ENCODE measurements around the gene BAX.

Gene BAX

GRCh38 chr19:48962849-48963165 lies 8.1 kb downstream of the BAX start:
- DNase-seq (ENCODE audit: low read depth), result no peak

DNA sequence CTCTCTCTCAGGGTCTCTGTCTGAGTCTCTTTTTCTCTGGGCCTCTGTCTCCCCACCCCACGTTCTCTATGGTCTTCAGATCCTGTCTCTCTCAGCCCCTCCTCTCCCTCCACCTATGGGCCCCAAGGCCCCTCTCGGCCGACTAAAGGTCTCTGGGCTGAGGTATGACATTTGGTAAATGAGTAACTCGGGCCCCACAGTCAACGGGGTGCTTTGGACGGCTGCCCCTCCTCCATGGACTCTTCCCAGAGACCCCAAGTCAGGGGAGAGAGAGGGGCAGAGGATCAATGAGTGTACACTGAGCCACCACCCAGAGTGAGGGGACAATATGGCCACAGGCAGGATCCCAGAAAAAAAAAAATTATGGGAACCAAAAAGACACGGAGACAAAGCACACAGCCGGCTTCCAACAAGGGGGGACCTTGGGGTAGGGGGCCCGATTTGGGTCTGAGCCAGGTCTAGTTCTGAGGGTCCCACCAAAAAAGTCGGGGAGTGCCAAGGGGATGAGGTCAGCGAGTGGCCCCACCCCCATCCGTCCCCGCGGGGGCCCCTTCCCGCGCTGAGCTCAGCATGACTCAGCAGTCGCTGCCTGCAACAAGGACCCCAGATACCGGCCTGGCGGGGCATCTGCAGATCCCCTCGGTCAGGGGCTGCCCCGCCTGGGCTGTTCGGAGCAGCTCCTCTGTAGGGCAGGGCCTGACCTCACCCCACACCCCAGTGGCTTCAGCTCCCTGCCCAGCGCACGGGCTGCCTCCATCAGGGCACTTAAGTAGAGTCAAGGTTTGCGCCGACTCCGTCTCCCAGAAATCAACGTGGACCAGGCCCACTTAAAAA lies 8.9 kb downstream of the BAX start:
- peak; percentile 37 for DNase-seq (ENCODE audit: low read depth)

GRCh38 chr19:48964205-48965039 lies 9.7 kb downstream of the BAX start:
- DNase-seq (ENCODE audit: low read depth), result no peak

- peak; percentile 79 for DNase-seq (ENCODE audit: low read depth)
These were observed 10.5 kb downstream of the BAX start, which contains the start of gene FTL for GRCh38 chr19:48965040-48965805. TSS of gene FTL (plus strand) at chr19:48965309. CDS start at chr19:48965508, 199 bp downstream.

DNA sequence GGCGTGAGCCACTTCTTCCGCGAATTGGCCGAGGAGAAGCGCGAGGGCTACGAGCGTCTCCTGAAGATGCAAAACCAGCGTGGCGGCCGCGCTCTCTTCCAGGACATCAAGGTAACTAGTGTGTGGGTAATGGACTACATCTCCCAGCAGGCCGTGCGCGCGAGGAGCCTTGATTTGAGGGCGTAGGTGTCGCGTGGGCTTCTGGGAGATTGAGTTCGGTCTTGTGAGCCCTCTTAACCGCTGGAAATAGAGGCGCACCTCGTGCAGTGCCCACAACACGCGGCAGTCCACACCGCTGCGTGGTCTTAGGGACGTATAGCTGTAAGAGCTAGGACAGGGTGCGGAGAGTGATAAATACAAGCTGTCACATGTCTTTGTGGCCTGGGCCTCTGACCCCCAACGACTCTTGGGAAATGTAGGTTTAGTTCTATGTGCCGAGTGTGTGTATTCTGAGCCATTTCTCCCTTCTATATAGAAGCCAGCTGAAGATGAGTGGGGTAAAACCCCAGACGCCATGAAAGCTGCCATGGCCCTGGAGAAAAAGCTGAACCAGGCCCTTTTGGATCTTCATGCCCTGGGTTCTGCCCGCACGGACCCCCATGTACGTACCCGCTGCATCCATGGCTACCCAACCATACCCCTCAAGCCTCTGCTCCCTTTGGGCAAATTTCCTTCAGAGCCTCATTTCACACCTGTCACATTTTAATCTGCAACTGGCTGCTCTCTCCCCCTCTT lies 11.3 kb downstream of the BAX start:
- DNase-seq (ENCODE audit: low read depth), result peak; percentile 84

- DNase-seq (ENCODE audit: low read depth), result no peak
These were observed 12.1 kb downstream of the BAX start for GRCh38 chr19:48966541-48967345.

DNA sequence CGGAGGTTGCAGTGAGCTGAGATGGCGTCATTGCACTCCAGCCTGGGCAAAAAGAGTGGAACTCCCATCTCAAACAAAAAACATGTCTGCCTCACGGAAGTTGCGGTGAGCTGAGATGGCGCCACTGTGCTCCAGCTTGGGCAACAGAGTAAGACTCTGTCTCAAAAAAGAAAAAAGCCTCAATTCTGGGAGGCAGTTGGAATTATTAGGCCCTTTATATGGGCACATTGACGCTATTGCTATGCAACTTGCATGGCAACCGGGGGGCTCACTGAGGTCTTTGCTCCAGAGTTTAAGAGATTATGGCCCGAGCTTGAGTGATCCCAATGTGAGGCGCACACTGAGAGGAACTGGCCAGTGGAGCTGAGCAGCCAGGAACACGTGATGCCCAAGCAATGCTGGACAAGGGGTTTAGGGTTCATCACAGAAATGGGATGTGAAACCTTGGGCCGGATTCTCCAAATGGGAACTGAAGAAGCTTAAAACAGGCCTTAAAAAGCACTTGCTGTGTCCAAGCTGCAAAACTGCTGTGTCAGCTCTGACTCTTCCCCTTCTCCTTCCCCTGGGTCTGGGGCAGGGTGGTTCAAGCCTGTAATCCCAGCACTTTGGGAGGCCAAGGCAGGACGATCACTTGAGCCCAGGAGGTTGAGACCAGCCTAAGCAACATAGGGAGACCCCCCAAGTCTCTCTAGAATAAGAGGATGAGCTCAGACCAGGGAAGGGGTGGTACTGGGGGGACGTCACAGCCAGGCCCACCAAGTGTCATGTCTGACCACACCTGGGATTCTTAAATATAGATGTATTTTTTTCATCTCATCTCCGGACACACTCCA lies 12.9 kb downstream of the BAX start:
- no peak for DNase-seq (ENCODE audit: low read depth)

DNA sequence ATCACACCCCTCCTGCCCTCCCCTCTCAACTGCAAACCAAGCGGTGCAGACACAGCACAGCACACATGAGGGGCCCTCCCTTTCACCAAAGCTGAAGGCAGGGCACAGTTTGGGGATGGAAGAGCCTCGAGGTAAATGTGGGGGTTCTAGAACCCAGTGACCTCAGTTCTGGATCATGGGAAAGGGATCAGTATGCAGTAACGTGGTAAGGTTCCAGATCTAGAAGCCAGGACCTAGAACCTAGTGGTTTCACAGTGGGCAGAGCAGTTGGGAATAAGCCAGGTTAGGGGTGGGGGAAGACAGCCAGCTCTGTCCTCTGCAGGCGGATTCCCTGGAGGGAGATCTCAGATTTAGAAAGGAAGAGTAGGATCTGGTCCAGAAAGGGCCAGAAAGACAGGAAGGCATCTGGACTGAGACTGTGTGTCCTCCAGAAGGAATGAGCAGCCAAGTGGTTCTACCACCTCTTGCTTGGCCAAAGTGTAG lies 13.5 kb downstream of the BAX start:
- DNase-seq (ENCODE audit: low read depth), result no peak

DNA sequence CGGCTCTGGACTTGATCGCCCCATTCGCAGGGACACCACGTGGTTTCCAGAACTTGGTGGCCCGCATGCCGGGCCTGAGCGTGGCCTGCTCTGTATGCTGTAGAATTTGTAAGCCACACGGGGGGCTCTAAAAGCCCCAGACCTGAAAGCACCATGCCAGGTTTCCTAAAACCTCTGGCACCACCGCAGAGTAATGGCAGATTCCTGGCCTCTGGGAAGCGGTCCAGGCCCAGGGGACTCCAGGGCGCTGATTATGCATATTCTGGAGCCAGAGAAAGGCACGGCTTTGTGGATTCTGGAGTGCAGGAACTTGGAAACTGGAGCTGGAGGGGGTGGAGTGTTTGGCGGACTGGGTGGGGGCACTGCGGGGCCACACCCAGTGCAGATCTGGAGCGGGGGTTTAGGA lies 14.1 kb downstream of the BAX start:
- no peak for DNase-seq (ENCODE audit: low read depth)

GRCh38 chr19:48969276-48970138 lies 14.8 kb downstream of the BAX start:
- no peak for DNase-seq (ENCODE audit: low read depth)

- no peak for DNase-seq (ENCODE audit: low read depth)
These were observed 15.6 kb downstream of the BAX start for GRCh38 chr19:48970139-48970766.

DNA sequence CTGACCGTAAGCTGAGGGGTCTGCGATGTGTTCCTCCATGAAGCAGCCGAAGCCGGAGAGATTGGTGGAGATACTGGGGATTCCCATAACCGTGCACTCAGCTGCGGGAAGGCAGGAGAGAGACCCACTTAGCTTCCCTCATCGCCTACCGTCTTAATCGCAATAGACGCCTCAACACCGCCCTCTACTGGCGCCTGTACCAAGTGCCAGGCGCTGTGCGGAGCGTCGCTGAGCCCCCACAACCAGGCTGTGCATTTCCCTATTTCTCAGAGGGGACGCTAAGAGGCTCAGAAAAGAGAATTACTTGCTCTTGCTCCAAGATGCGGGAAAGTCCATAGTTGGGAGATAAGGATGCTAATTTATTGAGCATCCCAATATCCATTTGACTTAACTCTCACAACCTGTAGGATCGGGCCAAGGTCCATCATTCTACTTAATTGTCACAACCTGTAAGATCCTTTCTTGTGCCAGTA lies 16.3 kb downstream of the BAX start:
- DNase-seq (ENCODE audit: low read depth), result peak; percentile 80

GRCh38 chr19:48975947-48976847 lies 21.5 kb downstream of the BAX start:
- DNase-seq (ENCODE audit: low read depth), result no peak

- DNase-seq (ENCODE audit: low read depth), result no peak
These were observed 22.4 kb downstream of the BAX start for GRCh38 chr19:48977061-48977460.

DNA sequence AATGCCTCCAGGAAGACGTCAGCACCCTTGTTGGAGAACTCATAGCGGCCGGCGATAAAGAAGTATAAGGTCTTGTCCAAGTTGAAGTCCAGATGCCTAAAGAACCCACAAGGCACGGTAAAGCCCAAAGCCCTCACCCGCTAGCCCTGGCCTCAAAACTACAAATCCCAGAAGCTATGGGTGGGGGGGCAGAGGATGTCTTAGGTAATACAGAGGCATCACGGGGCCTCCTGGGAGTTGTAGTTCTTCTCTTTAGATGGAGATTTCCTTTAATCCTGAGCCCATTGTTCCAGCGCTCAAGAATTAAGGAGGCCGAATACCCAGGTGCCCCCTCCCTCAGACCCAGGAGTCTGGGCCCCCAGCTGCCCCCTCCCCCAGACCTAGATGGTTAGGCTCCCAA lies 27.6 kb downstream of the BAX start:
- no peak for DNase-seq (ENCODE audit: low read depth)

DNA sequence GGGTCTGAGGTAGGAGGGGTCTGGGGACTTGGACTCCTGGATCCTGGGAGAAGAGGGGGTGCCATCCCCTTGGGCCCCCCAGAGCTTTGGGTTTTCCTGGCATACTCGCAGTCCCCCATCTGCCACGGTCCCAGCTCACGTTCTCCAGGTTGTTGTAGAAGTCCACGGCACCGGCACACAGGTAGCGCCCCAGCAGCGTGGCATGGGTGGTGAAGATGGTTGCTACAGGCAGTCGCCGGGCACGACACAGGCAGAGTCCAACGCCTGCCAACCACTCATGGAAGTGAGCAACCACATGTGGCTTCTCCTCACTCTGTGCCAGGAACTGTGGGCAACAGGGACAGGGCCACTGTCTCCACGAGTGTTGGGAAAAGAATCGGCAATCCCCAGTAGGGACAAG lies 31.0 kb downstream of the BAX start:
- DNase-seq (ENCODE audit: low read depth), result no peak

DNA sequence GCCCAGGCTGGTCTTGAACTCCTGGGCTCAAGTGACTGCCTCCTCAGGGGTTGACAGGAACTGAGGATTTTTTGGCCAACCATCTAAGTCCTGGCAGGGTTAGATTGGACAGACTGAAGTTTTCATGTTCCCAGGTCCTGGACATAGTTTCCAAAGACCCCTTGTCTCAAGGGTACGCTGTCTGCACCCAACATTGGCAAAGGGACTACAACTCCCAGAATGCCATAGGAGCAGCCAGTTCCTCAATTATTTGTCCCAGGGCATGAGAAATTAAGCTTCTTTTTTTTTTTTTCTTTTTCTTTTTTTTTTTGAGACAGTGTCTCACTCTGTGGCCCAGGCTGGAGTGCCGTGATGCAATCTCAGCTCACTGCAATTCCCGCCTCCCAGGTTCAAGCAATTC lies 31.5 kb downstream of the BAX start:
- no peak for DNase-seq (ENCODE audit: low read depth)
